Esophagus squamous epithelium (tissue), 4 donors: ENCODE data around the gene ANKRD44.

Experiments used
- CTCF ChIP-seq, 6 experiments: fragments of 450-650 bp in 4 of 6; fragments of 200-600 bp in 2 of 6; sonication (generic) in 2 of 6; IDR thresholded peaks; one replicate each; pipeline ENCODE4 v1.5.1; 2016 to 2019; ENCODE audit warnings: antibody characterized with exemption in 6 of 6, mild to moderate bottlenecking in 4 of 6, moderate library complexity in 4 of 6
- POLR2A ChIP-seq, 4 donors: fragments of 450-650 bp; IDR thresholded peaks; one replicate each; pipeline ENCODE4 v1.6.1; 2017; ENCODE audit warnings: antibody characterized with exemption in 4 of 4, mild to moderate bottlenecking in 4 of 4, moderate library complexity in 3 of 4

GRCh38 chr2:197358931-197359330, 48.4 kb upstream of the ANKRD44 start:
- TF ChIP-seq CTCF (IDR thresholded peaks at IDR 0.05) (no peak), POLR2A (IDR thresholded peaks at IDR 0.05) (no peak)
